ENCODE results near the gene SENP7. TPM values are rescaled to one million over a fixed set of nuclear protein-coding genes. Genes with fewer than 3 reads are reported as not detected.

The SENP7 gene
- total RNA-seq, 2 experiments from 2014 or later: 17.7 to 19.5 TPM

- Histone ChIP-seq H3K27ac (ENCODE audit: low read depth, low read length, poor library complexity, severe bottlenecking) (no peak overlapping the region), H3K4me1 (ENCODE audit: insufficient read depth, low read length, poor library complexity, severe bottlenecking) (no peaks in the 10 kb centered on the region), H4K20me1 (ENCODE audit: insufficient read depth, low read length) (no peaks in the 10 kb centered on the region), H3K9me3 (ENCODE audit: low read length) (no peaks in the 10 kb centered on the region), H3K9me2 (ENCODE audit: insufficient read depth, low read length) (no peaks in the 10 kb centered on the region), H3K36me3 (ENCODE audit: insufficient read depth, low read length) (no peaks in the 10 kb centered on the region), H3K79me2 (ENCODE audit: insufficient read depth, low read depth, low read length) (no peaks in the 10 kb centered on the region), H3K4me3 (ENCODE audit: low read depth, low read length, poor library complexity, severe bottlenecking) (no peak overlapping the region), H3K4me2 (ENCODE audit: low read length) (no peak overlapping the region), H2AFZ (ENCODE audit: low read length) (no peak overlapping the region)
- ChIA-PET CTCF (ENCODE audit: unreplicated experiment) (no interaction called here), POLR2A (interaction anchor here (1.0 kb wide), 1 partner anchor 13 kb away, joined by 5 read pairs; no protein-coding TSS in a partner anchor)
- TF ChIP-seq CTCF (conservative IDR thresholded peaks at IDR 0.05; ENCODE audit: low read length) (no peak), EZH2phosphoT487 (IDR thresholded peaks at IDR 0.05; ENCODE audit: borderline replicate concordance, low read depth, low read length) (no peak)
- intact Hi-C loops (cut with micrococcal nuclease; ENCODE audit: unreplicated experiment): no loop called here
- BruUV-seq (replicated peaks): no TSS peak
- no peak for DNase-seq (ENCODE audit: low spot score)
Measured at GRCh38 chr3:101351829-101352228, 161.2 kb downstream of the SENP7 start.

- ChIA-PET CTCF (ENCODE audit: unreplicated experiment) (no interaction called here), POLR2A (interaction anchor here (0.6 kb wide), 1 partner anchor 325 kb away, joined by 3 read pairs; no protein-coding TSS in a partner anchor)
- Histone ChIP-seq H3K79me2 (ENCODE audit: insufficient read depth, low read depth, low read length) (no peaks in the 10 kb centered on the region), H3K4me3 (ENCODE audit: low read depth, low read length, poor library complexity, severe bottlenecking) (no peak overlapping the region), H3K4me1 (ENCODE audit: insufficient read depth, low read length, poor library complexity, severe bottlenecking) (no peaks in the 10 kb centered on the region), H3K27ac (ENCODE audit: low read depth, low read length, poor library complexity, severe bottlenecking) (no peak overlapping the region), H3K4me2 (ENCODE audit: low read length) (no peak overlapping the region), H4K20me1 (ENCODE audit: insufficient read depth, low read length) (no peaks in the 10 kb centered on the region; the same call in 1 of the 2 replicates), H3K9me3 (ENCODE audit: low read length) (no peaks in the 10 kb centered on the region), H3K9me2 (ENCODE audit: insufficient read depth, low read length) (no peaks in the 10 kb centered on the region), H2AFZ (ENCODE audit: low read length) (no peak overlapping the region), H3K36me3 (ENCODE audit: insufficient read depth, low read length) (no peaks in the 10 kb centered on the region)
- no TSS peak for BruUV-seq (replicated peaks)
- TF ChIP-seq EZH2phosphoT487 (IDR thresholded peaks at IDR 0.05; ENCODE audit: borderline replicate concordance, low read depth, low read length) (no peak), CTCF (conservative IDR thresholded peaks at IDR 0.05; ENCODE audit: low read length) (no peak)
- intact Hi-C loops (cut with micrococcal nuclease; ENCODE audit: unreplicated experiment): no loop called here
- DNase-seq (ENCODE audit: low spot score): no peak
Measured at GRCh38 chr3:101340591-101340990, 172.4 kb downstream of the SENP7 start.

GRCh38 chr3:101333883-101334282 lies 179.1 kb downstream of the SENP7 start:
- no peak overlapping the region for H3K4me2 ChIP-seq (ENCODE audit: low read length)
- no peak for TF ChIP-seq EZH2phosphoT487 (IDR thresholded peaks at IDR 0.05; ENCODE audit: borderline replicate concordance, low read depth, low read length)
- no peak for TF ChIP-seq CTCF (conservative IDR thresholded peaks at IDR 0.05; ENCODE audit: low read length)
- no peak for DNase-seq (ENCODE audit: low spot score)
- no peaks in the 10 kb centered on the region for H3K9me2 ChIP-seq (ENCODE audit: insufficient read depth, low read length)
- no peaks in the 10 kb centered on the region for H3K36me3 ChIP-seq (ENCODE audit: insufficient read depth, low read length)
- no TSS peak for BruUV-seq (replicated peaks)
- no peak overlapping the region for H3K4me3 ChIP-seq (ENCODE audit: low read depth, low read length, poor library complexity, severe bottlenecking)
- no peaks in the 10 kb centered on the region for H3K4me1 ChIP-seq (ENCODE audit: insufficient read depth, low read length, poor library complexity, severe bottlenecking)
- intact Hi-C loops (cut with micrococcal nuclease; ENCODE audit: unreplicated experiment): no loop called here
- H4K20me1 ChIP-seq (ENCODE audit: insufficient read depth, low read length): no peaks in the 10 kb centered on the region; the same call in 1 of the 2 replicates
- no peak overlapping the region for H2AFZ ChIP-seq (ENCODE audit: low read length)
- CTCF ChIA-PET (ENCODE audit: unreplicated experiment): no interaction called here
- H3K9me3 ChIP-seq (ENCODE audit: low read length): no peaks in the 10 kb centered on the region
- POLR2A ChIA-PET: no interaction called here
- H3K27ac ChIP-seq (ENCODE audit: low read depth, low read length, poor library complexity, severe bottlenecking): no peak overlapping the region
- no peaks in the 10 kb centered on the region for H3K79me2 ChIP-seq (ENCODE audit: insufficient read depth, low read depth, low read length)
